ENCODE results near the gene C4BPB. TPM values are rescaled to one million over a fixed set of nuclear protein-coding genes. Genes with fewer than 3 reads are reported as not detected.

C4BPB gene
- total and polyA plus RNA-seq, 10 donors: 0.24 to 1.4 (median 0.59) TPM; not detected in 1

DNA sequence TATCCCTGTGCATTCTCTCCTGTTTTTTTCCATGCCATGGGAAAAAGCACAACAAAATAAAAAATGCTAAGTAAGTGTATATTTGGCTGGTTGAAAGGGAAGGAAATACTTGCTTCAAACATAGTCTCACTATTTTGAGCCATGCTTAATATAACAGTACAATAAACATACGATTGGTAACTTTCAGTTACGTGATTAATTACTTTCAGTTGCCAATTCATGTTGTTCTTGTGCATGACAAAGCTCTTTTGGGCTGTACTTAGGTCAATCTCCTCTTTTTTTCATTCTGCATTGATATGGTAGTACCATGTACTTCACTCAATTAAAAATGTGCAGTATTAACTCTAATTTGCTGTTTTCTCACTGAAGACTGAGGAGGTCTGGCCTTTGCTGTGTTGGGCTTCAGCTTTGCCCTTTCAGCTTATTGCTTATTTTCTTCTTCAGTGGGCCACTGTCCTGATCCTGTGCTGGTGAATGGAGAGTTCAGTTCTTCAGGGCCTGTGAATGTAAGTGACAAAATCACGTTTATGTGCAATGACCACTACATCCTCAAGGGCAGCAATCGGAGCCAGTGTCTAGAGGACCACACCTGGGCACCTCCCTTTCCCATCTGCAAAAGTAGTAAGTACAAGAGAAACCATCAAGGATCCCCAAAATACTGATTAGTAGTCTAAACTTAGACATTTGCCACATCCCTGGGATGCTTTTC lies 2.7 kb downstream of the C4BPB start:
- DNase-seq: no peak
- H3K9me3 ChIP-seq: no peaks in the 10 kb centered on the region
- WGBS, 5 donors: 63 to 73% (median 64%) methylated on average over 4 of the region's 4 CpGs
- intact Hi-C loops (cut with DNase I; ENCODE audit: low total_unique reads): no loop called here
- H3K27ac ChIP-seq: no peak overlapping the region
- peaks cover 0 to 16% (median 4%) of the 10 kb centered on the region in 6 donors for H3K4me1 ChIP-seq
- no peaks in the 10 kb centered on the region for H3K36me3 ChIP-seq
- TF ChIP-seq POLR2AphosphoS5 (IDR thresholded peaks at IDR 0.05): no peak
- no peak for TF ChIP-seq POLR2A (IDR thresholded peaks at IDR 0.05)
- TF ChIP-seq, protein P1, sequence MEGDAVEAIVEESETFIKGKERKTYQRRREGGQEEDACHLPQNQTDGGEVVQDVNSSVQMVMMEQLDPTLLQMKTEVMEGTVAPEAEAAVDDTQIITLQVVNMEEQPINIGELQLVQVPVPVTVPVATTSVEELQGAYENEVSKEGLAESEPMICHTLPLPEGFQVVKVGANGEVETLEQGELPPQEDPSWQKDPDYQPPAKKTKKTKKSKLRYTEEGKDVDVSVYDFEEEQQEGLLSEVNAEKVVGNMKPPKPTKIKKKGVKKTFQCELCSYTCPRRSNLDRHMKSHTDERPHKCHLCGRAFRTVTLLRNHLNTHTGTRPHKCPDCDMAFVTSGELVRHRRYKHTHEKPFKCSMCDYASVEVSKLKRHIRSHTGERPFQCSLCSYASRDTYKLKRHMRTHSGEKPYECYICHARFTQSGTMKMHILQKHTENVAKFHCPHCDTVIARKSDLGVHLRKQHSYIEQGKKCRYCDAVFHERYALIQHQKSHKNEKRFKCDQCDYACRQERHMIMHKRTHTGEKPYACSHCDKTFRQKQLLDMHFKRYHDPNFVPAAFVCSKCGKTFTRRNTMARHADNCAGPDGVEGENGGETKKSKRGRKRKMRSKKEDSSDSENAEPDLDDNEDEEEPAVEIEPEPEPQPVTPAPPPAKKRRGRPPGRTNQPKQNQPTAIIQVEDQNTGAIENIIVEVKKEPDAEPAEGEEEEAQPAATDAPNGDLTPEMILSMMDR (IDR thresholded peaks at IDR 0.05 in 8 of 11, conservative IDR thresholded peaks at IDR 0.05 in 3 of 11): no peak
- H3K4me3 ChIP-seq: no peak overlapping the region
- H3K27me3 ChIP-seq (replicated peaks in 1 of 7): no peaks in the 10 kb centered on the region

DNA sequence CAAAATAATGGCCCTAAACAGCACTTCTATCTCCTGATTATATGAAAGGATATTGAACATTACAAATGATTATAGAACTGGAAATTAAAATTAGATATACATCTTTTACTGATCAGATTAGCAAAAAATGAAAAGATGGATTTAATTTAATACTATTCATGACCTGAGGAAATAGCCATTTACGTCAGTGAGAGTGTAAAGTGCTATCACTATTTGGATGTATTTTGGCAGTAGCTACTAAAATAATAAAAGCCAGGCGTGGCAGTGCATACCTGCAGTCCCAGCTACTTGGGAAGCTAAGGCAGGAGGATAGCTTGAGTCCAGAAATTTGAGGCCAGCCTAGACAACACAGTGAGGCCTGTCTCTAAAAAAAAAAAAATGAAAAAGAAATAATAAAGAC lies 5.3 kb downstream of the C4BPB start:
- 61 to 89% (median 69%) methylated on average over 2 of the region's 2 CpGs for WGBS, 5 donors
- Histone ChIP-seq H3K27me3 (replicated peaks in 1 of 7) (no peaks in the 10 kb centered on the region), H3K4me1 (peaks cover 0 to 11% (median 2%) of the 10 kb centered on the region in 6 donors), H3K36me3 (no peaks in the 10 kb centered on the region), H3K9me3 (peaks cover 0 to 6% (median 0%) of the 10 kb centered on the region in 8 donors), H3K27ac (no peak overlapping the region), H3K4me3 (no peak overlapping the region)
- no peak for DNase-seq
- TF ChIP-seq POLR2A (IDR thresholded peaks at IDR 0.05) (no peak), POLR2AphosphoS5 (IDR thresholded peaks at IDR 0.05) (no peak)
- TF ChIP-seq, protein P1 (IDR thresholded peaks at IDR 0.05 in 8 of 11, conservative IDR thresholded peaks at IDR 0.05 in 3 of 11): no peak
- intact Hi-C loops (cut with DNase I; ENCODE audit: low total_unique reads): no loop called here

DNA sequence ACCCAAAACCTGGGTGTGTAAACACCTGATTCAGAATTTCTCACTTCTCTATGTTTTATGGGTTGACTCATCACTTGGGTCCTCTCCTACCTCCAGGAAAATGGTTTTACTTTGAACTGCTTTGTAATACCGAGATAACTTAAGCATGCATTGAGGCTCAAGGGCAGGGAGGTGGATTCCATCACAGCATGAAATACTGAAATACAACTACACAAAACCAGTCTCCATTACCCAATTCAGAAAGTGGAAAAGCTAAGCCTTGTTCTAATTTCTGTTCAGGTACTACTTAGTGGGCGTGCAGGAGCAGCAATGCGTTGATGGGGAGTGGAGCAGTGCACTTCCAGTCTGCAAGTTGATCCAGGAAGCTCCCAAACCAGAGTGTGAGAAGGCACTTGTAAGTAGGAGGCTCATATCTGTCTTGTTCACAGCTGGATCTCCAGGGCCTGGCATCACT lies 9.2 kb downstream of the C4BPB start:
- Histone ChIP-seq H3K4me1 (no peaks in the 10 kb centered on the region), H3K27me3 (replicated peaks in 1 of 7) (no peaks in the 10 kb centered on the region), H3K9me3 (peaks cover 0 to 6% (median 0%) of the 10 kb centered on the region in 8 donors), H3K27ac (no peak overlapping the region), H3K36me3 (no peaks in the 10 kb centered on the region), H3K4me3 (no peak overlapping the region)
- 68 to 82% (median 78%) methylated on average over 3 of the region's 3 CpGs for WGBS, 5 donors
- intact Hi-C loops (cut with DNase I; ENCODE audit: low total_unique reads): no loop called here
- DNase-seq: no peak
- TF ChIP-seq POLR2A (IDR thresholded peaks at IDR 0.05) (no peak), POLR2AphosphoS5 (IDR thresholded peaks at IDR 0.05) (no peak)
- TF ChIP-seq, protein P1 (IDR thresholded peaks at IDR 0.05 in 8 of 11, conservative IDR thresholded peaks at IDR 0.05 in 3 of 11): no peak

DNA sequence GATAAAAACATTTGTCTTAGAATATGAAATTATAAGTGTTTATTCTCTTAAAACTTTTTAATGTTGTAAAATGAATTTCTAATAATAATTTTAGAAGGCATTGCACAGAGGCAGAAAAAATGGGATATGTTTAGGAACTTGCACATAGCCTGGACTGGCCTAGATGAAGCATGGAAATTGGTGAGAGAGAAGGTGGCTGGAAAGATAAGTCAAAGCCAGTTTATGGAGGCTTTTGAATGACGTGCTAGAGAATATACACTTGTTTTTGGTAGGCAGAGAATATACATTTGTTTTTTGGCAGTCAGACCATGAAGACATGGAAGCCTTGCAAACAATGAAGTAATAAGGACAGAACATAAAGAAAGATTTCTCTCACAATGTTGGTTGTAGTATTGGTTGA lies 13.1 kb downstream of the C4BPB start:
- peaks cover 0 to 6% (median 0%) of the 10 kb centered on the region in 8 donors for H3K9me3 ChIP-seq
- H3K27ac ChIP-seq: no peak overlapping the region
- no peak for DNase-seq
- 81 to 98% (median 91%) methylated on average over 1 of the region's 1 CpG for WGBS, 5 donors
- no peak overlapping the region for H3K4me3 ChIP-seq
- H3K27me3 ChIP-seq (replicated peaks in 1 of 7): no peaks in the 10 kb centered on the region
- no peaks in the 10 kb centered on the region for H3K36me3 ChIP-seq
- no peak for TF ChIP-seq POLR2AphosphoS5 (IDR thresholded peaks at IDR 0.05)
- TF ChIP-seq POLR2A (IDR thresholded peaks at IDR 0.05): no peak
- TF ChIP-seq, protein P1 (IDR thresholded peaks at IDR 0.05 in 8 of 11, conservative IDR thresholded peaks at IDR 0.05 in 3 of 11): no peak
- intact Hi-C loops (cut with DNase I; ENCODE audit: low total_unique reads): no loop called here
- H3K4me1 ChIP-seq: no peaks in the 10 kb centered on the region
